Liver (tissue), 3 donors: ENCODE results near the gene IGF2BP3.

ENCODE experiments used
- EGR1 ChIP-seq, 2 donors: IDR thresholded peaks; 2 replicates each; pipeline ENCODE4 v1.6.1; 2016 to 2018; ENCODE audit warnings: antibody characterized with exemption in 2 of 2, low read depth in 2 of 2
- FOXA1 ChIP-seq: IDR thresholded peaks from 2 replicates; pipeline ENCODE4 v1.6.1; 2016; ENCODE audit warnings: antibody characterized with exemption
- GABPA ChIP-seq, 2 donors: IDR thresholded peaks in 1 of 2; conservative IDR thresholded peaks in 1 of 2; 2 replicates each; pipeline ENCODE4 v1.6.1; 2016; ENCODE audit warnings: antibody characterized with exemption in 2 of 2, mild to moderate bottlenecking in 1 of 2, moderate library complexity in 1 of 2
- HNF4A ChIP-seq, 2 donors: conservative IDR thresholded peaks; 2 replicates each; pipeline ENCODE4 v1.6.1; 2016; ENCODE audit warnings: antibody characterized with exemption in 2 of 2, mild to moderate bottlenecking in 2 of 2
- REST ChIP-seq: IDR thresholded peaks from 2 replicates; pipeline ENCODE4 v1.6.1; 2016; ENCODE audit warnings: antibody characterized with exemption, mild to moderate bottlenecking
- RXRA ChIP-seq, 2 donors: IDR thresholded peaks; 2 replicates each; pipeline ENCODE4 v1.6.1; 2017 to 2018; ENCODE audit warnings: antibody characterized with exemption in 2 of 2, mild to moderate bottlenecking in 1 of 2
- SP1 ChIP-seq: IDR thresholded peaks from 2 replicates; pipeline ENCODE4 v1.6.1; 2018; ENCODE audit warnings: antibody characterized with exemption, mild to moderate bottlenecking
- TAF1 ChIP-seq: conservative IDR thresholded peaks from 2 replicates; pipeline ENCODE4 v1.6.1; 2016; ENCODE audit warnings: antibody characterized with exemption, mild to moderate bottlenecking
- YY1 ChIP-seq: IDR thresholded peaks from 2 replicates; pipeline ENCODE4 v1.6.1; 2016; ENCODE audit warnings: antibody characterized with exemption, mild to moderate bottlenecking
- ZBTB33 ChIP-seq: IDR thresholded peaks from 2 replicates; pipeline ENCODE4 v1.6.1; 2016; ENCODE audit warnings: antibody characterized with exemption
- TF ChIP-seq, protein P1 (sequence below): fragments of 150-350 bp; IDR thresholded peaks from 2 replicates; pipeline ENCODE4 v1.5.1; 2017; ENCODE audit warnings: improper control_type of control experiment, low read depth, low read length; ENCODE audit not compliant: missing input control
- TF ChIP-seq, protein P2 (sequence below): IDR thresholded peaks from 2 replicates; pipeline ENCODE4 v1.6.1; 2016; ENCODE audit warnings: antibody characterized with exemption
- donor health status: healthy.
- donor health status: healthy.

DNA sequence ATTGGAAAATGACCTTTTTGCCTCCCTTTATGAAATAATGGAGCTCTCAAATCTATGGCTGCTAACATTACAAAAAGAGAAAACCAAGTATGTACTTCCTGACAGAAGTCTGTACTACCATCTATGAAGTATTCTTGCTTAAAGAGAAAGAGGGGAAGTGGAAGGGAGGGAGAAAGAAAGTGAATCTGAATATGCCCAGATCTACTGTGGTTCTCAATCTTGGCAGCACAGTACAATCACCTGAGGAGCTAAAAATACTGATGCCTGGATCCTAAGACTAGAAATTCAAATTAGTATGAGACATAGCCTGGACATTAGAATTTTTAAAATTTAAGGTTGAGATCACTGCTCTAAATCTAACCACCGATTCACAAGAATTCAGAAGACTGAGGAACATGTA is 85.2 kb downstream of the IGF2BP3 start:
- TF ChIP-seq, protein P1, sequence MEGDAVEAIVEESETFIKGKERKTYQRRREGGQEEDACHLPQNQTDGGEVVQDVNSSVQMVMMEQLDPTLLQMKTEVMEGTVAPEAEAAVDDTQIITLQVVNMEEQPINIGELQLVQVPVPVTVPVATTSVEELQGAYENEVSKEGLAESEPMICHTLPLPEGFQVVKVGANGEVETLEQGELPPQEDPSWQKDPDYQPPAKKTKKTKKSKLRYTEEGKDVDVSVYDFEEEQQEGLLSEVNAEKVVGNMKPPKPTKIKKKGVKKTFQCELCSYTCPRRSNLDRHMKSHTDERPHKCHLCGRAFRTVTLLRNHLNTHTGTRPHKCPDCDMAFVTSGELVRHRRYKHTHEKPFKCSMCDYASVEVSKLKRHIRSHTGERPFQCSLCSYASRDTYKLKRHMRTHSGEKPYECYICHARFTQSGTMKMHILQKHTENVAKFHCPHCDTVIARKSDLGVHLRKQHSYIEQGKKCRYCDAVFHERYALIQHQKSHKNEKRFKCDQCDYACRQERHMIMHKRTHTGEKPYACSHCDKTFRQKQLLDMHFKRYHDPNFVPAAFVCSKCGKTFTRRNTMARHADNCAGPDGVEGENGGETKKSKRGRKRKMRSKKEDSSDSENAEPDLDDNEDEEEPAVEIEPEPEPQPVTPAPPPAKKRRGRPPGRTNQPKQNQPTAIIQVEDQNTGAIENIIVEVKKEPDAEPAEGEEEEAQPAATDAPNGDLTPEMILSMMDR = no peak
- TF ChIP-seq, protein P2, sequence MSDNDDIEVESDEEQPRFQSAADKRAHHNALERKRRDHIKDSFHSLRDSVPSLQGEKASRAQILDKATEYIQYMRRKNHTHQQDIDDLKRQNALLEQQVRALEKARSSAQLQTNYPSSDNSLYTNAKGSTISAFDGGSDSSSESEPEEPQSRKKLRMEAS = no peak
- TF ChIP-seq FOXA1 = no peak
- TF ChIP-seq RXRA (IDR thresholded peaks at IDR 0.05) = no peak
- no peak for TF ChIP-seq HNF4A (conservative IDR thresholded peaks at IDR 0.05)
- no peak for TF ChIP-seq SP1
- no peak for TF ChIP-seq ZBTB33
- TF ChIP-seq TAF1 = no peak
- no peak for TF ChIP-seq REST
- TF ChIP-seq GABPA (IDR thresholded peaks at IDR 0.05 in 1 of 2, conservative IDR thresholded peaks at IDR 0.05 in 1 of 2) = no peak
- no peak for TF ChIP-seq YY1
- TF ChIP-seq EGR1 (IDR thresholded peaks at IDR 0.05; ENCODE audit: low read depth in 2 of 2) = no peak
